BJ (cell line): ENCODE data around the gene FAM83B. TPM values are rescaled to one million over a fixed set of nuclear protein-coding genes. Genes with fewer than 3 reads are reported as not detected.

ENCODE experiments used
- CTCF ChIA-PET: fragments of 350-600 bp; formaldehyde crosslinking; extraction: SDS; loops from one replicate; lab custom pipeline; 2021; ENCODE audit warnings: antibody characterized with exemption, inconsistent platforms; lab: Yijun Ruan, JAX
- POLR2A ChIA-PET: fragments of 300-600 bp; sonication (Branson Sonifier 250); formaldehyde crosslinking; extraction: SDS; loops from one replicate; lab custom pipeline; 2021; ENCODE audit warnings: antibody characterized with exemption; lab: Charles Lee
- DNase-seq: peaks from one replicate; pipeline ENCODE4 v3.0.0-alpha.2; 2011; ENCODE audit warnings: low read depth
- H3K27me3 ChIP-seq: 2 replicates; pipeline ENCODE4 v1.6.0; 2011; ENCODE audit warnings: low read length; ENCODE audit not compliant: control insufficient read depth, insufficient read depth
- H3K36me3 ChIP-seq: 2 replicates; pipeline ENCODE4 v1.5.1; 2011; ENCODE audit warnings: low read length; ENCODE audit not compliant: control insufficient read depth, insufficient read depth
- H3K4me3 ChIP-seq: 2 replicates; pipeline ENCODE4 v1.5.1; 2011; ENCODE audit warnings: low read depth, mild to moderate bottlenecking, control low read depth, low read length
- polyA plus RNA-seq: library from polyadenylated mRNA; depleted of rRNA; stranded (reverse); fragments of >200 nt; gene quantifications from 2 replicates; pipeline ENCODE4 v1.2.3, GENCODE V29; 2011
- TF ChIP-seq, protein P1 (sequence below): IDR thresholded peaks from 2 replicates; pipeline ENCODE4 v1.5.1; 2011; ENCODE audit warnings: low read depth, mild to moderate bottlenecking, control low read depth, inconsistent platforms, low read length, moderate library complexity; ENCODE audit not compliant: insufficient read depth

The FAM83B gene
- polyA plus RNA-seq, 1 experiment, result not detected

DNA sequence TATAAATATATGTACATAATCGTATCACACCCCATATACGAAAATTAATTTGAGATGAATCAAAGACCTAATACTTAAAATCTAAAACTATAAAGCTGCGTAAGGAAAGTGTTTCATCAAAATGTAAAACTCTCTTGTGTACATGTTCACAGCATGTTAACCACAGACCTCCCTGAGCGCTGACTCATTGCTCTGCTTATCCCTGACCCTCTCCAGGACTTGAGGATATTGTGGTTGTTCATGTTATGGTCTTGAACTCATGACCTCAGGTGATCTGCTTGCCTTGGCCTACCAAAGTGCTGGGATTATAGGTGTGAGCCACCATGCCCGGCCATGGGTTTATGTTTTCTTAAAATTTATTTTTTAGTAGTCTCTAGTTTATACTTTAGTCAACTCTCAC lies 14.2 kb downstream of the FAM83B start:
- no peaks in the 10 kb centered on the region for H3K27me3 ChIP-seq
- H3K4me3 ChIP-seq, result no peak overlapping the region
- ChIA-PET CTCF (no interaction called here), POLR2A (no interaction called here)
- TF ChIP-seq, protein P1, sequence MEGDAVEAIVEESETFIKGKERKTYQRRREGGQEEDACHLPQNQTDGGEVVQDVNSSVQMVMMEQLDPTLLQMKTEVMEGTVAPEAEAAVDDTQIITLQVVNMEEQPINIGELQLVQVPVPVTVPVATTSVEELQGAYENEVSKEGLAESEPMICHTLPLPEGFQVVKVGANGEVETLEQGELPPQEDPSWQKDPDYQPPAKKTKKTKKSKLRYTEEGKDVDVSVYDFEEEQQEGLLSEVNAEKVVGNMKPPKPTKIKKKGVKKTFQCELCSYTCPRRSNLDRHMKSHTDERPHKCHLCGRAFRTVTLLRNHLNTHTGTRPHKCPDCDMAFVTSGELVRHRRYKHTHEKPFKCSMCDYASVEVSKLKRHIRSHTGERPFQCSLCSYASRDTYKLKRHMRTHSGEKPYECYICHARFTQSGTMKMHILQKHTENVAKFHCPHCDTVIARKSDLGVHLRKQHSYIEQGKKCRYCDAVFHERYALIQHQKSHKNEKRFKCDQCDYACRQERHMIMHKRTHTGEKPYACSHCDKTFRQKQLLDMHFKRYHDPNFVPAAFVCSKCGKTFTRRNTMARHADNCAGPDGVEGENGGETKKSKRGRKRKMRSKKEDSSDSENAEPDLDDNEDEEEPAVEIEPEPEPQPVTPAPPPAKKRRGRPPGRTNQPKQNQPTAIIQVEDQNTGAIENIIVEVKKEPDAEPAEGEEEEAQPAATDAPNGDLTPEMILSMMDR, result no peak
- DNase-seq, result peak; percentile 1
- no peaks in the 10 kb centered on the region for H3K36me3 ChIP-seq

- H3K27me3 ChIP-seq, result no peaks in the 10 kb centered on the region
- H3K4me3 ChIP-seq, result no peak overlapping the region
- TF ChIP-seq, protein P1, result no peak
- DNase-seq, result no peak
- CTCF ChIA-PET, result no interaction called here
- no peaks in the 10 kb centered on the region for H3K36me3 ChIP-seq
- POLR2A ChIA-PET, result no interaction called here
Measured at GRCh38 chr6:54861905-54862616, 15.5 kb downstream of the FAM83B start.

DNA sequence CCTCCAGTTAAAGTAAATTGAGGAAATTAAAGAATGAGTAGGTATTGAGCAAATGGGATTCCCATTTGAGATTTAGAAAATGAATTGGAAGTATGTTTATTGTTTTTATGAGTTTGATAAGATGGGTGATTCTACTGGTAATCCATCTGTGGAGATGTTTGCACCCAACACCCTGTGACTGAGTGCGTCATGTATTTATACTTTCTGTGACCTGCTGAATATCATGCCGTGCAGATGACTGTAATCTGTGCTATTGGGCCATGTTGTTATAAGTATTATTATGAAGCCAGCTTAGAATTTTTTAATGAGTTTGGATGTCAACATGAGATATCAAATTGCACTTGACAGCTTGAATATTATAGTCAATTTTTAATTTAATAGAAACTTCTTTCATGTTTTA lies 17.7 kb downstream of the FAM83B start:
- Histone ChIP-seq H3K4me3 (no peak overlapping the region), H3K27me3 (no peaks in the 10 kb centered on the region), H3K36me3 (no peaks in the 10 kb centered on the region)
- TF ChIP-seq, protein P1, result no peak
- ChIA-PET CTCF (no interaction called here), POLR2A (no interaction called here)
- DNase-seq, result no peak

DNA sequence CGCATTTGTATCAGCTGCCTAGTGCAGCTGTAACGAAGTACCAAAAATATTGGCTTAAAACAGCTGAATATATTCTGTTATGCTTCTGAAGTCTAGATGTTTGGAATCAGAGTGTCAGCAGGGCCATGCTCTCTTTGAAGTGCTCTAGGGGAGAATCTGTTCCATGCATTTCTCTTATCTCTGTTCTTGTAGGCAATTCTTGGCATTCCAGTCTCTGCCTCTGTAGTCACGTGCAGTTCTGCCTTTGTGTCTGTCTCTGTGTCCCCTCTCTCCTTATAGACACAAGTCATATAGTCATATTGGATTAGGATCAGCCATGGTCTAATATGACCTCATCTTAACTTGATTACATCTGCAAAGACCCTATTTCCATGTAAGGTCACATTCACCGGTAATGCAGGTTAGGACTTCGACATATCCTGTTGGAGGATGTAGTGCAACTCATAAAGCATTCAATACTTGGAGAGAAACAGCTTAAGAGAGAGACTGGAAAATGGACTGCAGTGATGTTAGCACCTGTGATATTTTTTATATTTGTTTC lies 18.6 kb downstream of the FAM83B start:
- CTCF ChIA-PET, result no interaction called here
- no peak overlapping the region for H3K4me3 ChIP-seq
- DNase-seq, result no peak

GRCh38 chr6:54868556-54868955 lies 22.0 kb downstream of the FAM83B start:
- Histone ChIP-seq H3K36me3 (no peaks in the 10 kb centered on the region), H3K4me3 (no peak overlapping the region), H3K27me3 (no peaks in the 10 kb centered on the region)
- ChIA-PET POLR2A (no interaction called here), CTCF (no interaction called here)
- DNase-seq, result no peak
- TF ChIP-seq, protein P1, result no peak

More for the DNA sequence above, 18.6 kb downstream of the FAM83B start:
- TF ChIP-seq, protein P1, result no peak
- POLR2A ChIA-PET, result no interaction called here
- Histone ChIP-seq H3K27me3 (no peaks in the 10 kb centered on the region), H3K36me3 (no peaks in the 10 kb centered on the region)
